ENCODE measurements around the gene CCDC106.

CCDC106 gene

GRCh38 chr19:55672418-55672817 lies 24.4 kb downstream of the CCDC106 start:
- no peak for DNase-seq

DNA sequence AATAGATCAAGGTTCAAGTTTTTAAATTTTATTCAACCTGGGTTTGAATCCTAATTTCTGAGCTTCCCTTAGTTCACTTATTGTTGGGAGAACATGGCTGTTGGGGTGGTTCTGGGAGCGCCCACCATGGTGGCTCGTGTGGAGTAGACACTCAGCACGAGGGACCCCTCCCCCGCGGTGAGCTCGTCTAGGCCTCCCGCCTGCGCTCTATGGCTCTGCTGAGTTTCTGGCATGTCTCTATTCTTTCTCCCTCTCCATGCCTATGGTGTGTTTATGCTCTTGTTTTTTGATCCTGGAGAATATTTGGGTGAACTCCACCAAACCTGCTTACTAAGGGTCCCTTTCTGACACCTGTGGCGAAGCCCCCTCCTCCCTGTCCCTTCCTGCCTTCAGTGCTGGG lies 25.5 kb downstream of the CCDC106 start:
- DNase-seq = no peak

GRCh38 chr19:55673889-55674288 lies 25.9 kb downstream of the CCDC106 start:
- no peak for DNase-seq

- DNase-seq = no peak
Measured at GRCh38 chr19:55674459-55674840, 26.4 kb downstream of the CCDC106 start.

- peak; percentile 95 for DNase-seq
Measured at GRCh38 chr19:55674841-55675660, 27.0 kb downstream of the CCDC106 start, which contains the start of gene EPN1. EPN1 (plus strand) TSS chr19:55675226; CDS start chr19:55678628, 3,402 bp downstream.

GRCh38 chr19:55675661-55676354 lies 27.8 kb downstream of the CCDC106 start:
- DNase-seq = no peak

DNA sequence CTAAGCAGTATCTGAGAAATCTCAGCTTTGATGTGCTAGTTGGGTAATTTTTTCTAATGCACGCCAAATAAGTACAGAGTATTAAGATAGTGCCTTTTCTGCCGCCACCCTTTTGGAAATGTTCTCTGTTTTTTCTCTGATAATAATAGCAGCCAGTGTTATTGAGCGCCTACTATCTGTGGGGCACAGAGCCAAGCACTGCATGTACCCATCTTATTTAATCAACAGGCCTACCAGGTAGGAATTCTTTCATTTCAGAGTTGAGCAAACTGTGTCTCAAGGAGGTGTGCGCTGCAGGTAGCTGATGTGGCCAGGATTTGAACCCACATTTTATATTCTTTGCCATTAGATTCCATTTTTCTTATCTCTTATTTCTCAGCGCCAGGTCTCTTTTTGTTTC lies 28.4 kb downstream of the CCDC106 start:
- DNase-seq = no peak

GRCh38 chr19:55676889-55677505 lies 29.0 kb downstream of the CCDC106 start:
- no peak for DNase-seq

DNA sequence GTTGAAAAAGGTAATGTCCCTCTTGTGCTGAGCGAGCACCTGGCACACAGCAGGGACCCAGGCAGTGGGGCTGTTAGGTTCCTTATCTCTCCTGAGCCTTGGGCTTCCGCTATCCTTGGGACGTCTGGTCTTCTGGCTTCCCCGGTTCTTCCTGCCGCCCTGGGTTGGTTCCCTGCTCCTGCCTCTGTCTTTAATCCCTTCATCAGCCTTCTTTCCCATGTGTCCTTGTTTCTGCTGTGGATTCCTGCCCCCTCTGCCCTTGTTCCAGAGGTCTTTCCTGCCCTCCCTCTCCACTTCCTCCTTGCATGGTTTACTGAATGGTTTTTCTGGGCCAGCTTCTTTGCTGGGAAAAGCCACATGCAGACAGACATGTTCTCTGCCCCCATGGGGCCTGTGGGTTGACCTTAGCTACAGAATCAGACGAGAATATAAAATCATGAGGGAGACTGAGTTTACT lies 29.6 kb downstream of the CCDC106 start:
- DNase-seq = no peak

DNA sequence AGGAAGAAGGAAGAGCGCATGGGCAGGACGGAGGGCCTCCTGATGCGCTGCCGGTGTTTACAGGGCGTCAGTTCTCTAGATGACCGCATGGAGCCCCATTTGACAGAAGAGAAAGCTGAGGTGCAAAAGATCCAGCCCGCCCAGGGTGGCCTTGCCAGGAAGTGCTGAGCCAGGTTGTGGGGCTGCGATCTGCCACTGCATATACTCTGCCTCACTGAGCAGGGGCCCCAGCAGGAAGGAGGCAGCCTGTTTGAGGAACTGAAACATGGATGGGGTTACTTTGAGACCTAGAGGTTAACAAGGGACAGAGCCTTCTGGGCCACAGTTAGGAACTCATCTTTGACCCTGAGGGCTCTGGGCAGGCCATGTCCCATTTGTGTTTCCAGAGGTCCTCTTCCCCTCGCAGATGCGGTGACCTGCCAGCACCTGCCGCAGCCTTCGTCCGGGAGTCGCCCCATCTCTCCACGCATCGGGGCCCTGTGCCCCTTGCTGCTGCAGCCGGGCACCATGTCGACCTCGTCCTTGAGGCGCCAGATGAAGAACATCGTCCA lies 30.2 kb downstream of the CCDC106 start:
- DNase-seq = no peak

DNA sequence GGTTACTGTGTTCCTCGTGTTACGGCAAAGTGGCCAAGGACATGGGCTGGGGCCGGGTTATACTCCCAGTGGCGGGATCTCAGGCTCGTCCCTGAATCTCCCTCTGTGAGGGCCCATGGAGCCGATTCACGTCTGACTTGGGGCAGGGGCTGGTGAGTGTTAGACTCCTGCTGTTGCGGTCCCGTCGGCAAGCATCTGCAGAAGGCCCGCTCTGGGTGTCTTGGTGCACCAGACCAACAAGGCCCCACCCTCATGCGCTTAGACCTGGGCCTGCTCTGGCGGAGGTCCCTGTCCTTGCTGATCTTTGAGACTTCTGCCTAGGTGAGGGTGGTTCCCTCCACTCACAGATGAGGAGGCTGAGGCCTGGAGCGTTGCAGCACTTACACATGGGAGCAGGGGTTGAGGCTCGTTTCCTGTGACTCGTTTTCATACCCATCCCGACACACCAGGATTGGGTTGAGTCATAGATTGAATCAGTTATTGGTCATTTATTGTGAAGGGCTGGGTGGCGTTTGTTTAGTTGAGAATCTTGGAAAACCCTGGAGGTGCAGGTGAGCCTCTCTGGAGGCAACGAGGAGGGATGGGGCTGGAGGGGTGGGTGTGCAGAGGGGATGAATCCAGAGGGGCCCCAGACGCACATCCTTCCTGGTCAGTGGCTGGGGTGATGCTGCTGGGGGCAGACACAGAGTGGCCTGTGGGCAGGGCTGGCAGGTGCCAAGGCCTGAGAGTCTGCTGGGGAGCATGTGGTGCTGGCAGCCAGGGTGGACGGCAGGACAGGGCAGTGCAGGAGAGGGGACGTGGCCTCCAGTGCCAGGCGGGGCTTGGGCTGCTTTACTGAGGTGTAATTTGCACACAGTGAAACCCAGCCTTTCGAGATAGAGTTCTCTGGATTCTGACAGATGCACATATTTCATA lies 31.6 kb downstream of the CCDC106 start:
- no peak for DNase-seq

- no peak for DNase-seq
Measured at GRCh38 chr19:55680339-55681130, 32.5 kb downstream of the CCDC106 start.

GRCh38 chr19:55681131-55682092 lies 33.4 kb downstream of the CCDC106 start:
- DNase-seq = no peak

- DNase-seq = no peak
Measured at GRCh38 chr19:55683449-55684261, 35.6 kb downstream of the CCDC106 start.

- no peak for DNase-seq
Measured at GRCh38 chr19:55684946-55685681, 37.1 kb downstream of the CCDC106 start.

DNA sequence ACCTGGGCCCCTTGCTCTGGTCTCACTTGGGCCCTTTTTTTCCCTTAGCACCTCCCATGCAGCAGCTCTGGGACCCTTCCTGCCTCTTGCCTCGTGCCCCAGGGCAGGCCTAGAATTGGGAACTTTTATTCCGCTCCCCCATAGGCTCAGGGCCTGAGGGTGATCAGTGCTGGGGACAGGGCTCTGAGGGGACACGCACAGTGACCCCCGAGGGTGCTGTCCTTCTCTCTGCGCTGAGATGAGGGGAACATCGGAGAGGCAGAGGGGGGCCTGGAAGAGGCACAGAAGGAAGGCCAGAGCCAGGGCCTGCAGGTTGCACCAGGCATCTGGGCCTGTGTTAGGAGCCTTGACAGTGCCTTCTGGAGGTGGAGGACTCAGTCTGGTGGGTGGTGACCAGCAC lies 37.8 kb downstream of the CCDC106 start:
- DNase-seq = no peak

GRCh38 chr19:55686311-55687050 lies 38.5 kb downstream of the CCDC106 start:
- no peak for DNase-seq
